ENCODE results near the gene NLRP13. TPM values are rescaled to one million over a fixed set of nuclear protein-coding genes. Genes with fewer than 3 reads are reported as not detected.

NLRP13 gene
- total RNA-seq, 1 experiment from 2014 or later = not detected

Other genes with a start within 250 kb of the NLRP13 start
- gene NLRP9, start 193.9 kb downstream of the NLRP13 start, total RNA-seq (2014; rRNA removed; shearing (Covaris generic); ENCODE audit: low replicate concordance) = not detected in 2 replicates
- gene RFPL4A, start 173.2 kb downstream of the NLRP13 start, total RNA-seq (2014; rRNA removed; shearing (Covaris generic); ENCODE audit: low replicate concordance) = not detected in 2 replicates
- gene RFPL4AL1, start 163.2 kb downstream of the NLRP13 start, total RNA-seq (2014; rRNA removed; shearing (Covaris generic); ENCODE audit: low replicate concordance) = not detected in 2 replicates
- not detected in 2 replicates for gene NLRP11, start 100.3 kb downstream of the NLRP13 start, total RNA-seq (2014; rRNA removed; shearing (Covaris generic); ENCODE audit: low replicate concordance)
- not detected in 2 replicates for gene NLRP4, start 95.8 kb downstream of the NLRP13 start, total RNA-seq (2014; rRNA removed; shearing (Covaris generic); ENCODE audit: low replicate concordance)
- not detected in 2 replicates for gene NLRP8, start 15.5 kb upstream of the NLRP13 start, total RNA-seq (2014; rRNA removed; shearing (Covaris generic); ENCODE audit: low replicate concordance)
- not detected in 2 replicates for gene NLRP5, start 54.4 kb upstream of the NLRP13 start, total RNA-seq (2014; rRNA removed; shearing (Covaris generic); ENCODE audit: low replicate concordance)
- 31.8 and 103 TPM in 2 replicates for gene ZNF787, start 189.0 kb upstream of the NLRP13 start, total RNA-seq (2014; rRNA removed; shearing (Covaris generic); ENCODE audit: low replicate concordance)
- gene ZNF444, start 209.0 kb upstream of the NLRP13 start, total RNA-seq (2014; rRNA removed; shearing (Covaris generic); ENCODE audit: low replicate concordance) = 11.6 and 23.8 TPM in 2 replicates
- gene GALP, start 243.7 kb upstream of the NLRP13 start, total RNA-seq (2014; rRNA removed; shearing (Covaris generic); ENCODE audit: low replicate concordance) = not detected in 2 replicates

All from MG63 (cell line).